ENCODE measurements around the gene CPSF3. TPM values are rescaled to one million over a fixed set of nuclear protein-coding genes. Genes with fewer than 3 reads are reported as not detected.
A peak's percentile ranks its signal among the peaks of the same experiment; 100 is the strongest.

CPSF3 gene
- total RNA-seq, 1 experiment from 2014 or later: 86.8 TPM

- DNase-seq (ENCODE audit: low spot score): no peak
- intact Hi-C loops (cut with micrococcal nuclease; ENCODE audit: unreplicated experiment): loop anchor here (5.0 kb wide), 1 partner anchor 282 kb away; no protein-coding TSS in a partner anchor
- peak overlapping the region; percentile 79 for H3K4me3 ChIP-seq (ENCODE audit: low read depth, low read length, poor library complexity, severe bottlenecking)
- no peaks in the 10 kb centered on the region for H3K9me3 ChIP-seq (ENCODE audit: low read depth, low read length, poor library complexity, severe bottlenecking)
- peaks cover 15% of the 10 kb centered on the region for H3K4me1 ChIP-seq (ENCODE audit: insufficient read depth, low read length, poor library complexity, severe bottlenecking)
- H3K27ac ChIP-seq (ENCODE audit: low read depth, low read length, poor library complexity, severe bottlenecking): peak overlapping the region; percentile 83
- POLR2A ChIA-PET (ENCODE audit: low non-redundant PET): no interaction called here
- BruUV-seq (replicated peaks): no TSS peak
- no peaks in the 10 kb centered on the region for H3K27me3 ChIP-seq (replicated peaks; ENCODE audit: insufficient read depth, low read depth, low read length, poor library complexity)
- CTCF ChIA-PET: no interaction called here
- no peak for TF ChIP-seq EZH2 (IDR thresholded peaks at IDR 0.05; ENCODE audit: borderline replicate concordance, low read depth, low read length, poor library complexity, severe bottlenecking)
- TF ChIP-seq, protein P1, sequence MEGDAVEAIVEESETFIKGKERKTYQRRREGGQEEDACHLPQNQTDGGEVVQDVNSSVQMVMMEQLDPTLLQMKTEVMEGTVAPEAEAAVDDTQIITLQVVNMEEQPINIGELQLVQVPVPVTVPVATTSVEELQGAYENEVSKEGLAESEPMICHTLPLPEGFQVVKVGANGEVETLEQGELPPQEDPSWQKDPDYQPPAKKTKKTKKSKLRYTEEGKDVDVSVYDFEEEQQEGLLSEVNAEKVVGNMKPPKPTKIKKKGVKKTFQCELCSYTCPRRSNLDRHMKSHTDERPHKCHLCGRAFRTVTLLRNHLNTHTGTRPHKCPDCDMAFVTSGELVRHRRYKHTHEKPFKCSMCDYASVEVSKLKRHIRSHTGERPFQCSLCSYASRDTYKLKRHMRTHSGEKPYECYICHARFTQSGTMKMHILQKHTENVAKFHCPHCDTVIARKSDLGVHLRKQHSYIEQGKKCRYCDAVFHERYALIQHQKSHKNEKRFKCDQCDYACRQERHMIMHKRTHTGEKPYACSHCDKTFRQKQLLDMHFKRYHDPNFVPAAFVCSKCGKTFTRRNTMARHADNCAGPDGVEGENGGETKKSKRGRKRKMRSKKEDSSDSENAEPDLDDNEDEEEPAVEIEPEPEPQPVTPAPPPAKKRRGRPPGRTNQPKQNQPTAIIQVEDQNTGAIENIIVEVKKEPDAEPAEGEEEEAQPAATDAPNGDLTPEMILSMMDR (conservative IDR thresholded peaks at IDR 0.05; ENCODE audit: low read depth, low read length): no peak
- H3K36me3 ChIP-seq (ENCODE audit: insufficient read depth, low read length, poor library complexity, severe bottlenecking): no peaks in the 10 kb centered on the region
These were observed 443 bp downstream of the CPSF3 start for GRCh38 chr2:9423922-9424272.

GRCh38 chr2:9424447-9425164 lies 1.2 kb downstream of the CPSF3 start:
- ChIA-PET POLR2A (ENCODE audit: low non-redundant PET) (no interaction called here), CTCF (no interaction called here)
- BruUV-seq (replicated peaks): no TSS peak
- no peak for DNase-seq (ENCODE audit: low spot score)
- Histone ChIP-seq H3K36me3 (ENCODE audit: insufficient read depth, low read length, poor library complexity, severe bottlenecking) (peaks cover 1% of the 10 kb centered on the region), H3K4me1 (ENCODE audit: insufficient read depth, low read length, poor library complexity, severe bottlenecking) (peaks cover 15% of the 10 kb centered on the region), H3K27me3 (replicated peaks; ENCODE audit: insufficient read depth, low read depth, low read length, poor library complexity) (no peaks in the 10 kb centered on the region), H3K4me3 (ENCODE audit: low read depth, low read length, poor library complexity, severe bottlenecking) (peak overlapping the region; percentile 79), H3K27ac (ENCODE audit: low read depth, low read length, poor library complexity, severe bottlenecking) (no peak overlapping the region), H3K9me3 (ENCODE audit: low read depth, low read length, poor library complexity, severe bottlenecking) (no peaks in the 10 kb centered on the region)
- intact Hi-C loops (cut with micrococcal nuclease; ENCODE audit: unreplicated experiment): loop anchor here (5.0 kb wide), 1 partner anchor 282 kb away; no protein-coding TSS in a partner anchor
- TF ChIP-seq, protein P1 (conservative IDR thresholded peaks at IDR 0.05; ENCODE audit: low read depth, low read length): no peak
- TF ChIP-seq EZH2 (IDR thresholded peaks at IDR 0.05; ENCODE audit: borderline replicate concordance, low read depth, low read length, poor library complexity, severe bottlenecking): no peak

- Histone ChIP-seq H3K27ac (ENCODE audit: low read depth, low read length, poor library complexity, severe bottlenecking) (no peak overlapping the region), H3K36me3 (ENCODE audit: insufficient read depth, low read length, poor library complexity, severe bottlenecking) (peaks cover 46% of the 10 kb centered on the region), H3K4me3 (ENCODE audit: low read depth, low read length, poor library complexity, severe bottlenecking) (no peak overlapping the region), H3K4me1 (ENCODE audit: insufficient read depth, low read length, poor library complexity, severe bottlenecking) (peaks cover 9% of the 10 kb centered on the region), H3K9me3 (ENCODE audit: low read depth, low read length, poor library complexity, severe bottlenecking) (no peaks in the 10 kb centered on the region), H3K27me3 (replicated peaks; ENCODE audit: insufficient read depth, low read depth, low read length, poor library complexity) (no peaks in the 10 kb centered on the region)
- no peak for TF ChIP-seq EZH2 (IDR thresholded peaks at IDR 0.05; ENCODE audit: borderline replicate concordance, low read depth, low read length, poor library complexity, severe bottlenecking)
- TF ChIP-seq, protein P1 (conservative IDR thresholded peaks at IDR 0.05; ENCODE audit: low read depth, low read length): no peak
- no TSS peak for BruUV-seq (replicated peaks)
- DNase-seq (ENCODE audit: low spot score): no peak
- intact Hi-C loops (cut with micrococcal nuclease; ENCODE audit: unreplicated experiment): no loop called here
- POLR2A ChIA-PET (ENCODE audit: low non-redundant PET): no interaction called here
- CTCF ChIA-PET: no interaction called here
These were observed 5.6 kb downstream of the CPSF3 start for GRCh38 chr2:9428965-9429577.
